GM23248 (cell line): ENCODE data around the gene DYNLT1.

ENCODE experiments used
- EZH2 ChIP-seq: fragments of 200-600 bp; sonication (generic); IDR thresholded peaks from 2 replicates; pipeline ENCODE4 v1.6.1; 2018; ENCODE audit warnings: antibody characterized with exemption, mild to moderate bottlenecking; ENCODE audit not compliant: insufficient read depth, poor library complexity, severe bottlenecking
- EZH2phosphoT487 ChIP-seq: fragments of 200-600 bp; sonication (generic); IDR thresholded peaks from 2 replicates; pipeline ENCODE4 v1.6.1; 2018; ENCODE audit warnings: antibody characterized with exemption, moderate library complexity, mild to moderate bottlenecking, low read depth; ENCODE audit not compliant: insufficient read depth

GRCh38 chr6:158674342-158675131, 30.0 kb upstream of the DYNLT1 start:
- TF ChIP-seq EZH2 = no peak
- no peak for TF ChIP-seq EZH2phosphoT487
